CD4-positive, alpha-beta T cell treated with Interleukin-6 for 4 hours (primary cell): ENCODE measurements around the gene SSUH2.

Source experiments
- DNase-seq: peaks from one replicate; pipeline ENCODE4 v3.0.0-alpha.2; 2020; ENCODE audit warnings: mixed read lengths

The SSUH2 gene

DNA sequence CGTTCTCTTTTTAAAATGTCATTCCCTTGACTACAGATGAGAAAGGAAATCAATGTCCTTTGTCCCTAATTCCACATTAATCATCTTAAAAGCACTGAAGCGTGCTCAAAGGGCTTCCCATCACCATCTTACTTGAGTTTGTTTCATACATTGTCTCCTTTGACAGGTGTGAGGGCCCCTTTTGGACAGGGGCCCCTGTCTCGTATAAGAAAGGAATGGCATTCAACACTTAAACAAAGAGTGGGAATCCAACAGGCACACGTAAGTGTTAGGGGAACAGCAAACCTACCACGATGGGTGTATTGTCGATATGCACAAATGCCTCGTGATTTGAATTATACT is 5.0 kb downstream of the SSUH2 start:
- DNase-seq, result no peak

DNA sequence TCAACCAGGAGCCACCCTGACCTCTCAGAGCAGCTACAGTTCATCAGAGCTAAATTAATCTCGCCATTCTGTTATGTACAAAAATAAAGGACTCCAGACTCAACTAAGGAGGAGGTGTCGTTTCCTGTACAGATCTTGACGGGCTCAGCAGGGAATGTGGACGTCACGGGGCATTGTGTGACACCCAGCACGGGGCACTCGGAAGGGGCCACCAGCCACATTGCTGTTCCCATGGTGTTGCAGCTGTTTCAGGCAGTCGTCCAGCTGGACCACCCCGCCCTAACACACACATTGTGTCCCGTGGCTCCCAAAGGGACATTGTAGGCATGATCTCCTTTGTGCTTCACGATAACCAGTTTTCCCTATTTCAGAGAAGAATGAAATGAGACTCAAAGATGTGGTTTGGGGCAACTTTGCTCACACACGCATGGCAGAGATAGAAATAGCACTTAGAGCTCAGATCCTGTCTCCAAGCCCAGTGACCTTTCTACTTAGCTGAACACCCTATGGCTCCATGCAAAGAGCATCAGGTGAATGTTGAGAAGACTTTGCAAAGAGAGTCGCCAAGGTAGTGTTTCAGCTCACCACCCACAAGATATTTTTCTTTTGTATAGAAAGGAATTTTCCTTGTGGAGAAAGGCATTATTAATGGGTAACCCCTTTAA is 5.5 kb downstream of the SSUH2 start:
- no peak for DNase-seq

DNA sequence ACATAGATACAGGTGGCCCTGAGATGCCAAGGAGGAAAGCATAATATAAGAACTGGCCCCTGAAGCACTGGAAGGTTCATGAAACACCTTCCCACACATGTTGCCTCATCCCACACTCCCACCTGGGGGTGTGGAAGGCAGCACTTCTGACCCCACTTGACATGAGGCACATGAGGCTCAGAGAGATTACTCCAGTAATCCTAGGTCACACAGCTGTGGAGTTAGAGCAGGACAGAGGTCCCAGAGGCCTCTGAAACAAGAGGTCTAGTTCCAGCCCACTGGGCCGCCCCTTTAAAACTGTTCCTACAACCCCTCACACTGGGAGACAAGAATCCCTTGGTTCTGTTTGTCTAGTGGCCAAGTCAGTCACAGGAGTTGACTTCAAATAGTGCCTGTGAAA is 7.2 kb downstream of the SSUH2 start:
- no peak for DNase-seq

DNA sequence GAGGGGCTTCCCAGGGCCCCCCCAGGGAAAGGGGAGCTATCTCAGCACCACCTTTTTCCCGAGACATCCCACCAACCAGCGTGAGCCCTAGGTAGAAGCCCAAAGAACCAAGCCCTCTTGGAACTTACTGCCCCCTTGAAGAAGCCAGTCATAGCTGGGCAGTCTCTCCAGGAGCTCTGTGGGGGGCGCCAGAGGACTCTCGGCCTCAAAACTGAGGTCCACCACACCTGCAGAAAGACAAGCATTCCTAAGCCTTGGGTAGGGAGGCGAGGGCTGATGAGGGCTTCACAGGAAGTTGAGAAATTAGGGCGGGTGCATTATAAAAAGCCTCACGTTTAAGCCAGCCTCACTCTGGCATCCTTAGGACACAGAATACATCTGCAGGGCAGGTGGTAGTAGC is 9.0 kb downstream of the SSUH2 start:
- no peak for DNase-seq

DNA sequence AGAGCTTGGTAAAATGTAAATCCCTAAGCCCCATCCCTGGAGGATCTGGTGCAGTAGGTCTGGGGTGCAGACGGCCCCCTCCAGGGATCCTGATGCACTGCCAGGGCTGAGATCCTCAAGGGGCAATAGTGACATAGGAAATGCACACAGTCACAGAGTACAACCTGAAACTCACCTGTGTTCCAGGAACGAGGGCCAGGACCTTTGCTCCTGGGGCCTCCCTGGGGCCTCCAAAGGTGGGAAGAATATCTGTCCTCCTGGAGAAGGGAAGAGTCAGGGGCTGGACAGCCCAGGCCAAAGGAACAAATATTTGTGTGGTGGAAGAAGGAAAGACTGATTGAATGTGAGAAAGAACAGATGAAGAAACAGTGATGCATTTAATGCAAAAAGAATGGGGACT is 9.5 kb downstream of the SSUH2 start:
- DNase-seq, result no peak

DNA sequence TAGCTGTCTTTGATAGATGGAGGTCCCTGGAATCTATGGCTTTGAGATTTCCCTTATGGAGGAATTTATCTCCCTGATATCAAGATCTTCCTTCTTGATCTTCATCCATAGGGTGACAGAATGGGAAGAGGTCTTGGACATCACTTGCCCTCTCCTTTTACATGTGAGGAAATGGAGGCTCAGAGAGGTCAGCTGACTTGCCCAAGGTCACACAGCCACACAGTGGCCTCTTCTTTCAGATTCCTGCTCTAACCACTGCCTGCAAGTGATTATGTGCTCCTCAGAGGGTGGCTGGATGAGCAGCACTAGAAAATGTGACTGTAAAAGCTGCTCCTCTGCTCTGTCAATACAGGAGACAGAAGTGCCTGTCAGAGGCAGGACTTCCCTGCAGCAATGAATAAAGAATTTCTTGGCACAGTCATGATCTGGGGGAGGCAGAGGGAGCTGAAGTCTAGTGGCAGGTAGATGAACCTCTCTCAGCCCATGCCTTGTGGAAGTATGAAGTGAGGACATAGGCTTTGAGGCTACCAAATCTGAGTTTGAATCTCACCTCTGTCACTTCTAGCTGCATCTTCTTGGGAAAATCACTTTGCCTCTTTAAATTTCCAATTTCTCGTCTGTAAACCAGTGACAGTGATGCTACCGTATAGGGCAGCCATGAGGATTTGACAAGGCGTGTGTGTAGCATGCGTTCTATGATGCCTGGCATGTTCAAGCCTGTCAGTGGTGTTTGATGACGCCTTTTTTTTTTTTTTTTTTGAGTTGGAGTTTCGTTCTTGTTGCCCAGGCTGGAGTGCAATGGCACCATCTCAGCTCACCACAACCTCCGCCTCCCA is 12.0 kb downstream of the SSUH2 start:
- no peak for DNase-seq

DNA sequence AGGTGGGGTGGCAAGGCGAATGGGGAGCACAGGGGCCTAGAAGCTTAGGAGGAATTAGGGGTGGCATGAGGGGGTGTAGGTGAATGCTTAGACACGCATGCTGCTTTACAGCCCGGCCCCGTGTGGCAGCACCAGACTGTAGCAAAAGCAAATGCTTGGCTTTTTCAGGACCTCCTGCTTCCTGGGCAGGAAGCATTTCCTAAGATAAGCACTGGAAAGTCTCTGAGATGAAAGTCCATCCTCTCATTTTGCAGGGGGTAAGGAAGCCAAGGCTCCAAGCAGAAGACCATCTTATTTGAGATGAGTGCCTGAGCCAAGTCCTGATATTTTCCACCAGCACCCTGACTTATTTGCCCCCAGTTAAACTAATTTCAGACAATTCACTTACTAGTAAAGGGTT is 12.9 kb downstream of the SSUH2 start:
- DNase-seq, result no peak

DNA sequence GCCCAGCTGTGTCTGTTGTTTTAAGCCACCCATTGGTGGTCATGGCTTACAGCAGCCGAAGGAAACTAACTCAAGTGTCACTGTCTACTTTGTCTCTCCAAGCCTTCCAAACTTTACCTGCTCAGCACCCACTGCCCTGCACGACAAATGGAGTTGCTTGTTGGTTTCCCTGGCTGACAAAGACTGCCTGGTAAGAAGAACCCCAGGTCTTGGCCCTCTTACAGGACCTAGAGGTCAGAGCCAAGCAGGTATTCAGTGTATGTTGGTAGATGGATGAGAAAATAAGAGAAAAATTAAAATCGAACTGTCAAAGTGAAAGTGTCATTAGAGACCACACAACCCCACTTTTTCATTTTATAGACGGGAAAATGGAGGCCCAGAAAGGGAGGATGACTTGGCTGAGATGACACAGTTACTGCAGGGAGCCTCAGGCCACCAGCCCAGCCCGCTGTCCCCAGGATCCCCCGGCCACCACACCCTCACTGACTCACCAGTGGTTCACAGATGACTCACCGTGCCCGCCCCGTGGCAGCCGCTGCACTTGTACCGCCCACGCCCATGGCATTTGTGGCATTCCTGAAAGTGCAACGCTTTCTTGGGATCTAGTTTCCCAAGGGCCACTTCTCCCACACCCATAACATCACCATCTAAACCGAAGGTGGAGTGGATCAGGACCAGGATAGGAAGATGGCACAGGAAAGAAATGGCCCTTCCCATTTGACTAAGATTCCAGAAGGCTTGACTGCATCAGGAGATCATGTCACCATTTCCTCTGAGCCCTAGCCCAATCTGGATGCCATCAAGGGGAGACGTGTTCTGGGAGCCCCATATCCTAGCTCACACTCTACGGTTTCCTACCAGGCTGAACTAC is 15.2 kb downstream of the SSUH2 start:
- peak; percentile 63 for DNase-seq

DNA sequence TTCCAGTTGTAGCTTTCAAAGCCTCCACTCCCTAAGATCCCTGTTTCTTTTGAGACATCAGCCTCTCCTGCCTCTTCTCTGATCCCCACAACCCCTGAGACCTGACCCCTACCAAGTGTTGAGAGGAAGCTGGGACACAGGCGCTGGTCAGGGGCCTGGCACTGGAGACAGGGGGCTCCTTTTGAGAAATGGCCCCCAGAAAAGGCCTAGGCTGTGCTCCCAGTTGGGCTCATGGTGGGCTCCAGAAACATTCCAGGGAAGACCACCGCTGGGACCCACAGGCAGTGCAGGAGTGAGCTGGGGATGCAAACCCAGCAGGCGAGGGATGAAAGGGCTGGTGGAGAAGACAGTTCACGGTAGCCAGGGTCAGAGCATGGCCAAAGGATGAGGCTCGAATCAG is 16.6 kb downstream of the SSUH2 start:
- no peak for DNase-seq

DNA sequence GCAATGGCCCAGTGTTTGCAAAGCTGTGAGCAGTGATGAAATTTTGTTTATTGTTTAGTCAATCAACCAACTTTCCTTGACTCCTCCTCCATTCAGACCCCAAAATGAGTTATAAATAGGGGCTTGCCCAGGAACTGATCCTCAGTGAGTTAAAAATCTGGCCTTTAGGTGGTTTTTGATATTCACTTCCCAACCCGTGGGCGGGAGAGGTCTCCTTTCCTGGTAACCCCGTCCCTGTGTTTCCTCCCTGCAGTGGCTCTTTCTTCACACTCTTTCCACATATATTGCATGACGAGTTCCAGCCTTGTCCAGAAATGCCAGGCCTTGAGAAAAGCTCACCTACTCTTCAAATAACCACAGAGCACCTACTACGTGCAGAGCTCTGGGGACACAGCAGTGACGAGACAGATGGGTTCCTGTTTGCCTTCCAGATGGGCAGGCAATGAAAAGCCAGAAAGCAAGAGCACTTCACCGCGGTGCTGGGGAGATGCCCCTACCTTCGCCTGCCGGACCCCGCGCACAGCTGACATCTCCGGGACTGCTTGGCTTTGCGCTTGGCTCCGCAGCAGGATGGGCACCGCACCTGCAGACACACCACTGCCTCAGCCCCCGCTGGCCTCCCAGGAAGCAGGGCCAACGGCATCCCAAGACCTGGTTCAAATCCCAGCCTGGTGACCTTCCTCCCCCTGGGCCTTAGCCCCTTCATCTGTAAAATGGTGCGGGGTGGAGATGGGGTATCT is 17.2 kb downstream of the SSUH2 start:
- DNase-seq, result no peak

DNA sequence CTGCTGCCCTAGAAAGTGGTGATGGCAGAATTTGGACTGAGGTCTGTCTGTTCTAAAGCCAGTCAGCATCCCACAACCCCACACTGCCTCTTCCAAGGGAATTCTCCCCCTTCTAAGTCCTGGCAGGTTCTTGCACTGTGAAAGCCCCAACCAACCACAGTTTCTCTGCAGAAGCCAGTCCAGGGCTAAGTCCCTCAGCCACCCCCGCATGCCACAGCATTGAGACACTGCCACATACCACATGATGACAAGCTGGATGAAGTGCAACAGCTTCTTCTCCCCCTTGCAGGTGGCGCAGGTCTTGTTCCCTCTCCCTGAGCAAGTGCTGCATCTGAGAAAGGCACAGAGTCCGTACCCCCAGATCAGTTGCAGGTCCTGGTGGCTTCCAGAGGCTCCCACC is 18.6 kb downstream of the SSUH2 start:
- no peak for DNase-seq

DNA sequence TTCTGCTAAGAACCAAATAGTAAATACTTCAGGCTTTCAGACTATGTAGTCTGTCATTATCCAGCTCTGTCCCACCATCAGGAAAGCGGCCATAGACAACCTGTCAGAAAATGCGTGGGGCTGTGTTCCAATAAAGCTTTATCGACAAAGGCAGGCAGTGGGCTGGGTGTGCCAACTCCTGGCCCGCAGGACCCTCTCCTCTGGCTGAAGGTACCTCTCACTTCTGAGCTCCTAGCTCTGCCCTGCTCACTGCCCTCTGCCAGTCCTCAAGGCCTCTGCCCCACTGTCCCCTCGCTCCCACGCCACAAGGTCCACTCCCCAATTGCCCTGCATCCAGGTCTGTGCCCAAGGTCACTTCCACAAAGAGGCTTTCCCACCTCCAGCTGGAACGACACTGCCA is 20.0 kb downstream of the SSUH2 start:
- no peak for DNase-seq

DNA sequence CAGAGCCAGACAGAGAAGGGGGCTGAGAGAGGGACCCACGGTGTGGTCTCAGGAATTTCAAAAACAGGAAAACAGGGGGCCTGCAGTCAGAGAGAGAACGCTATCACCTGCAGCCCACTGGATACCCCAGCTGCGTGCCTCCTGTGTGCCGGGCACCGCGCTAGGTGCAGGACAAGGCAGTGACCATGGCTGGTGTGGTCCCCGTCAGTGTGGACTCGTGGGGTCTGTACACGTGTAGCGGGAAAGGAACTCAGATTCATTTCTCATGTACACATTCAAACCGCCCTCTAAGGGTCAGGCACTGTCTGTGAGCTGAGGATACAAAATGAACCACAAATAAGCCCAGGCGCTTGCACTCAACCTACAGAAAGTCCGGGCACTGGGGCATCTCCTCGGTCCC is 20.9 kb downstream of the SSUH2 start:
- DNase-seq, result no peak

DNA sequence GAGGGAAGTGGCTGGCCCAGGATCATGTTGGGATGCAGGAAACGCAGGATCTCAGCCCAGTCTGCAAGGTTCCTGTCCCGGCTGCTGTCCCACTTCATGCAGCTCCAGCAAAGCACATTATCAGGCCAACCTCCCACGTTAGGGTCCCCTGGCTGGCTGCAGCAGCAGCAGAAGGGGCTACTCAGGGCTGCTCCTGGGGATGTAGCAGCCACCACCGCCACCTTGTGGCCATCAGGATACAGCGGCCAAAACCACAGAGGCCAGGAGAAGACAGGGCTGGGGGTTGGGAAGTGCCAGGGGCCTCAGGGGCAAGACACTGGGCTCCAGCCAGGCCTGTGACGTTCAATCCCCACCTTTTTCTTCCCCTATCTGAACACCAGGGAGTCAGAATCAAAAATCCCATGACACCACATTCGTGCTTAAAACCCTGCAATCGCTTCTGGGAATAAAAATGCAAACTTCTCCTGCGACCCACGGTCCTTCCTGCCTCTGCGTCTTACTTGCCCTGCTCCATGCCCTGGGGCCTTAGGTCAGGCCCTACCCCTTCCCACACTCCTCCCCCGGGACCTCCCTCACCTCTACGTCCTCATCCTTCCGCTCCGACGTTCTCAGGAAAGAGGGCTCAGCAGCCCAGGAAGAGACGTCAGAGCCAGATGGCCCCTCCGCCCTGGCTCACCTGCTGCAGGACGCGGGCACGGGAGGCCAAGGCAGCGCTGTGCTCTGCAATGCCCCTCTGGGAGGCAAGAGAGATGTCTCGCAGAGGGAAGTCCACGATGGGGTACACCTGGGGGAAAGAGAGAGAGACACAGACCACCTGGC is 21.5 kb downstream of the SSUH2 start:
- peak; percentile 30 for DNase-seq

DNA sequence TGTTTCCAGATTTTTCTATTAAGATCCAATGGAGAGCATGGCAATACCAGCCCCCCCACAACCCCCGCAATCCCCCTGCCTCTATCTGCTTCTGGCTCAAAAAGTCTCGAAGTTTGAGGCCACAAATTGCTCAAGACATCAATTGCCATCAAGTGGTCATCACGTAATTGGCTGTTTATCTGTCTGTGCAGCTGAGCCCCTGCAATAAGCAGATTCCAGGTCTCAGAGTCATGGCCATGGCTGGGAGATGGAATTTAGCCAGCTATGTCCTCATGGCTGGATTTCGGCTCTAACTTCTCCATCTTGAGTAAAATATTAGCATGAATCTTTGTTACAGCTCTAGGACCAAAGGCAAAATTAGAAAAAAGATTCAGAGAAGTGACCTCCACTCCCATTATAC is 22.7 kb downstream of the SSUH2 start:
- no peak for DNase-seq

DNA sequence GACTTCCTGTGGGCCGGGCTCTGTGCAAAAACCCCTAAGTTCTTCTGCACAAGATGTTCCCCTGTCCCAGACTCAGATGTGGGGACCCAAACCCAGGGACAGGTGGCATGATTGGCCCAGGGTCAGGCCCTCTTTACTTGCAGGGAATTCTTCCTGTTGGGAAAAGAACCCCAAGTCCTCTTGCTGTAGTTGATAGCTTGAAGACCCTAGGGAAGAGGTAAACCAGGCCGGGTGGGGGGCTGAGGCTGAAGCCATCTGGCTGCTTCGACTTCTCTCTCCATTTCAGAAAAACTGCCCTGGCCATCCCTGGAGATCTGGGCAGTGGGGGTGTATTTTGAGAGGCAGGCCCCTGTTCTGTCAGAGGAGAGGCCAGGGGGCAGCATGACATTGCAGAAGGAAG is 23.5 kb downstream of the SSUH2 start:
- no peak for DNase-seq

DNA sequence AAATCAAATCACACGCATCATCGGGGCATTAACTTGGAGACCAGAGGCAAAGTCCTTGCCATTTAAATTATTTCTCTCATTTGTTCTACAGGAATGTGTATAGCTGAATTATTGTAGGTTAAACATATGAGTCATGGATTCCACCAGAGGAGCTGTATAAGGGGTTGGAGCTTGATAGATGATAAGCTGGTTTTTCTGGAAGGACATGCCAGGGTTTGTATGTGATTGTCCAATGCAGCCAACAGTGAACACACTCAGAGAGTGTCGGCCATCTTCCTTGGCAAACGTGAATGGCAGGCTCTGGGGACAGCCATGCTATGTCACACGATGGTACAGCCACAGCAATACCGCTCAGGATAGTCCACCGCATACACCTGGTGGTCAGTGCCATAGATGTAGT is 25.1 kb downstream of the SSUH2 start:
- DNase-seq, result no peak

DNA sequence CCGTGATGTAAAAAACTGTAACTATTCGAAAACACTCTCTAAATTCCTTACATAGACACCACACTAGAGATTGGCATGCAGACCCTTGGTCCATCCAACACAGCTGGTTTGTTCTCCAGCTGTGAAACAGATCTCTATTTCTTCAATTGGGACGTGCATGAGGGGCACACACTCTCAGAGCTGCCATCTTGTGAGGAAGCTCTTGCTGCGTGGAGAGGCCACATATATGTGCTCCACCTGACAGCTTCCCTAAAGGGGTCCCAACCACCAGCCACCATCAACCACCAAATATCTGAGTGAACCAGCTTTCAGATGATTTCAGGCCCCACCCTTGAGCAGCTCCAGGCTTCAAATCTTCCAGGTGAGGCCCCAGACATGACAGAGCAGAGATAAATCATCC is 25.6 kb downstream of the SSUH2 start:
- DNase-seq, result no peak

DNA sequence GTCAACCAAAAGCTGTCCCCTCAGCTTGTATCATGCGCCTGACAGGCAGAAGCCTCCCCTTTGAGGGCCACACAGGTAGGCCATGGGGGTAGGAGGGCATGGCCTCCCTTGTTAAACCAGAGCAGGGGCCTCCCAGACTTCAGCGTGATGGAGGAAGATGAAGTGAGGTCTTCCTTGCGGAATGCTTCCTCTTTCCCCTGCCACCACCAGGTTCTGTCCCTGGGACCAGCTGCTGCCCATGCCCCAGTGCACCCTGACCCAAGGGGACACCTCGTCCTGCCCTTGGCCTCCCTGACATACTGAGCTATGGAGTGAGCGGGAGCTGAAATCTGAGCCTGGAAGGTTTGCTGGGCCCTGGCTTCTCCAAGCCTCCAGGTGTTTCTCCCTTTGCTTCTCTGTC is 26.7 kb downstream of the SSUH2 start:
- DNase-seq, result no peak

DNA sequence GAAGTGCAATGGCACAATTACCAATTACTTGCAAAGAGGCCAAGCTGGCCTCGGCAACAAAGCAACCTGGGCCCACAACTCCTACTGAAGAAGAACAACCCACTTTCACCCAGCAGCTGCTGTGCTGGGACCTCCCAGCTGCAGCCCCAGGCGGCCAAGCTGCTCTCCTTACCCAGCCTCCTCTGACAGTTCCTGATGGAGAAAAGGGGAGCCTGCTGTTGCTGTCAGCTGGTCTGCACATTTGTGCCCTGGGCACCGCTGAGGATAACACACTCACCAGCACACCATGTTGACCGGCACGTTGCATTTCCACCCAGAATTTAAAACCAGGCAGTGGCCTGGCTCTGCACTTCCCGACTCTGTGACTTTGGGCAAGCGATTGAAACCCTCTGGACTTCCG is 33.6 kb downstream of the SSUH2 start:
- DNase-seq, result no peak

DNA sequence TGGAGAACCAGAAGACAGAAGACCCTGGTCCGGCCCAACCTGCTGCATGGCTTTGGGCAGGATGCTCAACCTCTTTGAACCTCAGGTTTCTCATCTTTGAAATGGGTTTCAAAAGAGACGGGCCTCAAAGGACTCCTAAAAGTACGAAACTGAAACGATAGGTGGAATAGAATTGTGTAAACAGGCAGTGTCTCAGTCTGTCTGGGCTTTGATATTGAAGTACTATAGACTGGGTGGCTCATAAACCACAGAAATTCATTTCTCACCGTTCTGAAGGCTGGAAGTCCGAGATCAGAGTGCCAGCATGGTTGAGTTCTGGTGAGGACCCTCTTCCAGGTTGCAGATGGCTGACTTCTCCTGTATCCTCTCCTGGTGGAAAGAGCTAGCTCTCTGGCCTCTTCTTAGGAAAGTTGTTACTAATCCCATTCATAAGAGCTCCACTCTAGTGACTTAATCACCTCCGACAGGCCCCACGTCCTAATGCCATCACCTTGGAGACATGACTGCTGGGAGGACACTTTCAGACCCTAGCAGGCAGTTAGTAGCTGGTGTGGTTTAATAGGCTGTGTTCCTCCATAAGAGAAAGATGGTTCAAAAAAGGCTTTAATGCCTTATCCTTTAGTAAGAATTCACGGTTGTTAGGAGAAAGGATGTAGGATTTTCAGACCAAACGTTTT is 35.7 kb downstream of the SSUH2 start:
- DNase-seq, result no peak
